Astrocyte of the hippocampus (primary cell): ENCODE data around the gene SPON2.

Source experiments
- DNase-seq: peaks from one replicate; pipeline ENCODE4 v3.0.0; 2011; ENCODE audit warnings: low read depth, low spot score

SPON2 gene

DNA sequence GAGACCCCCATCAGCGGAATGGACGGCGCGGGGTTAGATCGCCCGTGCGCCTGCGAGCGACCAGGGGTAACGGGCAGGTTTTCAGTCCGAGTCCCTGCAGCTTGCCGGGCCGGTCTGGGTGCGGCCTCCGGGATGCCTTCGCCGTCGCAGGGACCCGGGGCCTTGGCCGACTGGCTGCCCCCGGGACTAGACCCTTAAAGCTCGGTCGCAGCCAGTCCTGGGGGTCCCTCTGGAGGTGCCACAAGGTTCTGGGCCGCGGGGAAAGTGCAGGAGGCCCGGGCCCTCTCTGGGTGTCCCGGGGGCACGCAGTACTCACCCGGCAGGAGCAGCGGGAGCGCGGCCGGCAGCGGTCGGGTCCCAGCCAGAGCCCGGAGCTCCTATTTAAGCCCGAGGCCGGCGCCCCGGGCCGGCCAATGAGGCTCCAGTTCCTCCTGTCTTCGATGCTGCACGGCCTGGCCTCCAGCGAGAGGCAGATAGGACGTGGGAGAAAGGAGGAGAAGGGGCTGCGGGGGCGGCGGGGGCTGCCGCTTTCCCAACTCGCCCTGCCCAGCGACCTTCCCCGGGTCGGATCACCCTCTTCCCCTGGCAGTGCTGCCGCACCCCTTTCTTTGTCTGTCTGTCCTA, at the start of gene SPON2:
Gene SPON2, minus strand, starts transcription at position 356 of the 624 bp plus-strand sequence.
- peak; percentile 47 for DNase-seq

DNA sequence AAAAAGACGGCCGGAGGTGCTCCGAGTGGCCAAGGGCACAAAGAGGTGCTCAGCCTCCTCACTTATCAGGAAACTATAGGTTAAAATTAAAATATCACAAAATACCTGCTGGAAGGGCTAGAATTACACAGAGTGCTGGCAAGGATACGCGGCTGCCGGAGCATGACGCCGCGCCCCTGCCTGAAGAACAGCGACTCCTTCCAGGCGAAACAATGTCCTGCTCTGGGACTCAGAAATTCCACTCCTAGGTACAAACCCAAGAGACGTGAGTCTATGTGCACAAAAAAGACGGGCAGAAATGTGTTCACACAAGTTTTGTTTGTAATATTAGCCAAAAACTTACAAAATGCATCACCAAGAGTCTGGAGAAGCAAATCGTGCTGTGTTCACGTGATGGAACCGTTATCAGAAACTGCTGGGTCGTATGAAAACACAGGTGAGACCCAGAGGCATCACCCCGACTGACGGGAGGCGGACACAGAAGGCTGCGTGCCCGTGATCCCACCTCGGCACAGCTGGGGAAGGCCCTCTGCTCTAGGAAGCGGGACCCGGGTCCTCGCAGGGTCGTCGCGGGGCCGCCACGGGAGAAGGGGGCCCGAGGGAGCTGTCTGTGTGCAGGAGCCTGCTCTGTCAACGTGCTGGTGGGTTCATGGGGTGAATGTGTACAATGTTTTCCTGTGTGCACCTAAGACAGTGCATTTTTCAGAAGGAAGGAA, 48.9 kb upstream of the SPON2 start:
- DNase-seq, result no peak

DNA sequence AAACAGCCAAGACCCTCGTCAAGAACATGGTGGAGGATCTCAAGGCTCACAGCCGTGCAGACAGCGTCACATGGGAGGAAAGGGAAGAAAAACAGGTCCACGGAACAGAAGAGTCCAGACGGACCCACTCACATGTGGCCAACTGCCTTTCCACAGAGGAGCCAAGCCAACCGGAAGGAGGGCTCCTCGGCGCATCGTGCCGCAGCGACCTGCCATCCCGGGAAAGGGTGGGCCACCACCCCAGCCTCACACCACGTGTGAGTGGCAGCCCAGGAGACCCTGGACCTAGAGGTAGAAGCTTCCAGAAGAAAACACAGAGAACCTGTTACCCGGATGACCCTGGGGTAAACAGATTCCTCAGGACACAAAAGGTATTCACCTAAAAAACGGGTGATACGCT, 48.2 kb upstream of the SPON2 start:
- DNase-seq, result no peak

DNA sequence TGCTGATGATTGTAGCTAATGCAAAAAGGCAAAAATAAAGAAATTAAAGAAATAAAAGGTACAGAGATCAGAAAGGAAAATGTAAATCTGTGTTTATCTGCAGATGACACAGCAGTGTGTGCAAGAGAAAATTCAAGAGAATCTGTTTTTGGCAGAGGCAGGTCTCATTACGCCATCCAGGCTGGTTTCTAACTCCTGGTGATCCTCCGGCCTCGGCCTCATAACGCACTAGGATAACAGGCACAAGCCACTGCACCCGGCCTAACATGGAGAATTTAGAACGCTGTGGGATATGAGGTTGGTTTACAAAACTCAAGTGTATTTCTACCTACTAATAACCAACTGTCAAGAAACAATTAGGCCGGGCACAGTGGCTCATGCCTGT, 47.2 kb upstream of the SPON2 start:
- no peak for DNase-seq

DNA sequence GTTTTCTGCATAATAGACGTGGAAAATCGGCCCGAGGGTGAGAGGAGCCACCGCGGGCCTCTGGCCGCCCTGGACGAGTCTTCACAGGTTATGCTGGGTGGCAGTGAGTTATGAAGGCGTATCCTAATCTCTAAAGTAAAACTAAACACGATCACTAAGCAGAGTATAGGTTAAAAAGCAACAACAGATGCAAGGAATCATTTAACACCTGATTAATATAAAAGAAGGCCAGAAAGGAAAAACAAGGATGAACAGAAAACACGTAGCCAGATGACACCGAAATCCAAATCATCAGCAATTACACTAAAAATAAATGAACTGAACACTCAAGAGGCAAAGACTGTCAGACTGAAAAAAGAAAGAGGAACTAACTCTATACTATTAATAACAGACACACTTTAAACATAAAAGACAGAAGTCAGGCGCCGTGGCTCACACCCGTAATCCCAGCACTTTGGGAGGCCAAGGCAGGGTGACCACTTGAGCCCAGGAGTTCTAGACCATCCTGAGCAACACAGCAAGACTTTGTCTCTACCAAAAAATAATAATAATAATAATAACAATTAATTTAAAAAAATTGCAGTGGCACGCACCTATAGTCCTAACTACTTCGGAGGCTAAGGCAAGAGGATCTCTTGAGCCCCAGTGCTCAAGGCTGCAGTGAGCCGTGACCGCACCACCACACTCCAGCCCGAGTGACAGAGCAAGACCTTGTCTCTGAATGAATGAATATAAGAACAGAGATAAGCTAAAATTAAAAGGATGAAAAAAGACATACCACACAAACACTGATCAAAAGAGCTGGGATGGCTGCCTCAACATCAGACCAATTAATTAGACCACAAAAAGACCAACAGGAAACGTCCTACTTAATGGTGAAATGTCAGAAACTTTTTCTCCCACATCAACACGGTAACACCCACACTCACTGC, 46.5 kb upstream of the SPON2 start:
- no peak for DNase-seq

DNA sequence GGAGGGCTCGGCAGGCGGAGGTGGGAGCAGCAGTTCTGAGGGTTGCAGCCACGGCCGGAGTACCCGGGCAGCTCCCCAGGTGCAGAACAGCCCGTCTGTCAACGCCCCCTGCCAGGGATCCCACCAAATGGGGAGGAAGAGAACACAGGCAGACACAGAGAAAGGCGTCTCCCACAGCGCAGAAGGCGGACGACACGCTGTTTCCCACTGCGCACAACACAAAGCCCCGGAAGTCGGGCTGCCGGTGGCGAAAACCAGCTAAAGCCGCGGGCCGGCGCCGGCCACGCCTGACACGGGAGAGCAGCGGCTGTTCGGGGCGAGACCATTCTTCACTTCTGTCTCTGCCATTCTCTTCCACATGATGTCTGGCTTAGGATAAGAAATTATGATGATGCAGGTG, 45.0 kb upstream of the SPON2 start:
- DNase-seq, result no peak

DNA sequence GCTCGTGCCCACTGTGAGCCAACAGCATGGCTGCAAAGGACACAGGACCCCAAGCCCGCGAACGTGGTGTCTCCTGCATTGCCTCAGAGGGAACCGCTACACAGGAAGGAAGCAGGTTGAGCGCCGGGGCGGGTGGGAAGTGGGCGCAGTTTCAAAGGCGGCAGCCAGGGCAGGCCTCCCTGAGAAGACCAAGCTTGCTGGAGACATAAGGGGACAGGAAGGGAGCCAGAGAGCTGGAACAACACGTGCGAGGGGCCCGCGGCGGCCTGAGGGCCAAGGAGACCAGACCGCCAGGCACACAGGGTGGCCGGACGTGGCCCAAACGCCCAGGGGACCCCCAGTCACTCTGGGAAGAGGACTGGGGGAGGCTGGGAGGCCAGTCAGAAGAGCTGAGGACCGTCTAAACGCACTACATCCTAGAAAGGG, 44.5 kb upstream of the SPON2 start:
- DNase-seq, result no peak

DNA sequence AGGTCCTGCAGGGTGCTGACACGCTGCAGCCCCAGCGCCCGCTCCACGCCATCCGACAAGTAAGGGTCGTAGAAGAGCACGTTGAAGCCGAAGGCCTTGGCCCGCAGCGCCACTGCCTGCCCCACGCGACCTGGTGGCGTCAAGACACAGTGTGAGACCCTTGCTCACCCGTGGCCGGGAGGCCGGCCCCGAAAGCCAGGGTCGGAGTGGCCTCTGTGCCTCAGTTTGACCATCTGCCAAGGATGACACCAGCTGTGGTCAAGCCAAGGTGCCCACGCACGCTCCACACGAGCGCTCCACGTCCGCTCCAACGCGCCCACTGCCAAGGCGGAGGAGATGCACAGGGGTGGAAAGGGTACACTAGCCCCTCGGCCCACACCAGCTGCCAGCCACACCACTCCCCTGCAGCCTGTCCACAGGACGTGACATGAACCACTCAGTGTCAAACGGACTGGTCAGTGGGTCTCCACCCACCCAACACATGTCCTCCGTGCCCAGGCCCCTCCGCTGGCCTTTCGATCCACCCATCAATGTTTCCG, 43.8 kb upstream of the SPON2 start:
- DNase-seq, result no peak

DNA sequence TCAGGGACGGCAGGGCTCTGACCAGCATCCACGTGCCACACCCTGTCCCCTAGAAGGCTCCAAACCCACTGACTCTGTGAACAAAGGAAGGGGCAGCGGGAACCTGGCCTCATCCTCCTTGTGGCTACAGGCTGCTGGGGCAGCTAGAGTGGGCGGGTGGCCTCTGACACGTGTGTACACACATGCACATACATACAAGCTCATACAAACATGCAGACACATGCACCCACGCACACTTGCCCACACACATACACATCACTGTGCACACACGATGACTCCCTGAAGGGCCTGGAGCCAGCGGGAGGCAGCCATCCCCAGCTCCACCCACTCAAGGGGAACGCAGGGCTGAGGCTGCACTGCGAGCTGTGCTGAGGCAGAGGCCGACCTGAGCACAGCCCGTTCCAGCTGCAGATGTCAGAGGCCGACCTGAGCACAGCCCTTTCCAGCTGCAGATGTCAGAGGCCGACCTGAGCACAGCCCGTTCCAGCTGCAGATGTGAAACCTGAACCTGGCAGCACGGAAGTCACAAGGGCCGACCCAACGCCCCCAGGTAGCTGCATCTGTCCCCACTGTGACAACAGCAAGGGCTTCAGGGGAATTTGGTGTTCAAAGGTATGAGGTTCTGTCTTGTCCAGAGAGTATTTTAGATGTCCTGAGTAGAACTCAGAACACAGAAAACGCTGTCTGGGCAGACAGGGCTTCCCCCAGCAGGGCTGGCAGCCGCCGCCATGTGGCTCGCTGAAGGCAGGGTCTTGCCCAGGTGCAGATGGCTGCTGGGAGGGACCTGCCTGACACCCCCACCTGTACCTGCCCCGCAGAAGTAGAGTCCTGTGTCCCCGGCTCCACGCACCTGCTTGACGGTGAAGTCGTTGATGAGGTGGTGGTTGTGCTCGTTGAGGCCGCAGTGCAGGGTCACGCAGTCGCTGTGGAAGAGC, 43.0 kb upstream of the SPON2 start:
- no peak for DNase-seq

DNA sequence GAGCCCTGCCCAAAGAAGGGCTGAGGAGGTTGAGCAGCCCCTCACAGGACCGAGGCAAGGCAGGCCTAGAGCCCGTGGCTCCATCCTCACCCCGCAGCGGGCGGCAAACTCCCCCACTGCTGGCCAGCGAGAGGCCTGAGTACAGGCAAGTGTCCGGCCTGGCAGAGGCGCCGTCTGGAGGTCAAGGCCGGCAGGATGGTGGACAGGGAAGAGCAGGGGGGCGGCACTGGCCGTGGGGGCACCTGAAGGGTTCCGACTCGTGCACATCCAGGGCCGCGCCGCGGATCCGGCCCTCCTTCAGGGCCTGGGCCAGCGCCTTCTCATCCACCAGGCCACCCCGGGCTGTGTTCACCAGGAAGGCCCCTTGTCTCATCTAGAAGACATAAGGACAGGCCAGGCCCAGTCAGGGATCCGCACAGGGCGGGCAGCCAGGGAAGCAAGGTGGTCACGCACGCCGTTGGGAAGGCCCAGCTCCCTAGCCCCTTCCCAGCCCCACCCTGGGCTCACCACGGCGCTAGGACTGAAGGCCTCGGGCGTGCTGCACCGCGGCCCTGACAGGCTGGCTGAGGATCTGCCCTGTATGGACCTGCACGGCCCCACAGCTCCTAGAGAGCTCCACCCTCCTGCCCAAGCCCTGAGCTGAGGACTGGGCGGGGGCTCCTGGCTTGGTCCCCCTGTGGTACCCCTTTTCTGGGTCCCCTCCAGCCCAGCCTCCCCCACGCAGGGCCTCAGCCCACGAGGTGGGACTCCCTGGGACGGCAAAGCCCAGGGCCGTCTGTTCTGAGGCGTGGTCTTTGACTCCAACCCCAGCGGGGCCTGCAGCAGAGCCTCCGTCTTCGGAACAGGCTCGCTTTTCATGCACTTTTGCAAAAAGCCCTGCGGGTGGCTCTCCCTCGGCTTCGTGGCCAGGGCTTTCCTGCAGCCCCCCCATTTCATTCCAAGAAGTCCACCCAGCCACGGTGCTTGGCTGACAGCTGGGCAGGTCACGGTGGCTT, 42.0 kb upstream of the SPON2 start:
- DNase-seq, result no peak

DNA sequence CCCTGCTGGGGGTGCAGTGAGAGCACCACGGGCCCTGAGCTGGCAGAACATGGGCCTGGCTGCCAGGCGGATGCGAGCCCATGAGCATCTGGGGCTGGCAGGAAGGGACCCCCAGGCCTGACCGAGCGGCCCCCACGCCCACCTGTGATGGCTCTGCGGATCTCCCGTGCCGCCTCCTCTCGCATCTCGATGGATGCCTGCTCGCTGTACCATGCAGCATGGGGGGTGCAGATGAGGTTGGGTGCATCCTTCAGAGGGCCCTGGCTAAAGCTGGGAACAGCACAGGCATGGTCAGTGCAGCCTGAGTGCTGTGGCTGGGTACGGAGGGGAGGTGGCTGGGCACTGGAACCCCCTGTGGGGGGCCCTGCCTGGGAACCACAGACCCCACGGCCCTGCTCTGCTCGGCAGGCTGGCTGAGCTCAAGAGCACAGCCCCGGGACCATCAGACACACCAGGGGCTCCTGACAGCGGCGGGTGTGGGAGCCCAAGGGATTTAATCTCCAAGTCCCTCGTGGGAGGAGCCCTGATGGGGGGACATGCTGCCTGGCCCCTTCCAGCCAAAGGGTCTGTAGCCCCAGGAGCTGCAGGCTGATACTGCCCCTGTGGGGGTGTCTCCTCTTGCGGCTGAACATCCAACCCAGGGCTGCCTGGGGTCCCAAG, 41.1 kb upstream of the SPON2 start:
- DNase-seq, result no peak

DNA sequence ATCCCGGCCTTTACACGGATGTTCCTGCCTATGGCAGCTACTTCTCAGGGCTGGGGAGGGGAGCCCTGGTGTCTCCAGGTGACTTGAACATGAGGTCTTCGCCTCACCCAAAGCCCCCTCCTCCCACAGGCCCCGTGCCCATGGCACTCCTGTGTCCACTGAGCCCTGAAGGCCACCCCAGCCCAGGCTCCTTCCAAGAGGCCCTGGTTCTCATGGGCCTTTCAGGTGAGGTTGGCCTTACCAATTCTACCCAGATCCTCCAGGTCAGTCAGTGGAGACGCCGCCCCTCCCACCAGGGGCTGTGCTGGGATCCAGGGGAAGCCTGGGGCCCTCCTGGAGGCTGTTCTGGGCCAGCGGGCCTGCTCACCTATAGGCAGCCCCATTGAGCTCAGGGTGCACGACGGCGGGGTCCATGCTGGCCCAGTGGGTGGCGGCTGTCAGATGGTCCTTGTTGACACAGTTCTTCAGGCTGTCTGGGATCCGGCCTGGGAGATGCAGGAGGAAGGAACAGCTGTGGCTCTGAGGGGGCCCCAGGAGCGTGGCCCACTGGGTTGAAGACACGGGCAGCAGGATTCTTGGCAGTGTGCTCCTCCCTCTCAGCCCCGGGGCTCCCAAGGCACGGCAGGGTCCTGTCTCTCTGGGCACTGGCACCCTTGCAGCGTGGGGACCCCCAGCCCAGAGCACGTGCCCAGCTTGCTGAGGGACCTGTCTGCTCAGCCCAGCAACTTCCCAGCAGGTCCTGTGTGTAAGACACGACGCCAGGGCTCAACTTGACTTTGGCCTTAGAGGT, 40.4 kb upstream of the SPON2 start:
- DNase-seq, result no peak

DNA sequence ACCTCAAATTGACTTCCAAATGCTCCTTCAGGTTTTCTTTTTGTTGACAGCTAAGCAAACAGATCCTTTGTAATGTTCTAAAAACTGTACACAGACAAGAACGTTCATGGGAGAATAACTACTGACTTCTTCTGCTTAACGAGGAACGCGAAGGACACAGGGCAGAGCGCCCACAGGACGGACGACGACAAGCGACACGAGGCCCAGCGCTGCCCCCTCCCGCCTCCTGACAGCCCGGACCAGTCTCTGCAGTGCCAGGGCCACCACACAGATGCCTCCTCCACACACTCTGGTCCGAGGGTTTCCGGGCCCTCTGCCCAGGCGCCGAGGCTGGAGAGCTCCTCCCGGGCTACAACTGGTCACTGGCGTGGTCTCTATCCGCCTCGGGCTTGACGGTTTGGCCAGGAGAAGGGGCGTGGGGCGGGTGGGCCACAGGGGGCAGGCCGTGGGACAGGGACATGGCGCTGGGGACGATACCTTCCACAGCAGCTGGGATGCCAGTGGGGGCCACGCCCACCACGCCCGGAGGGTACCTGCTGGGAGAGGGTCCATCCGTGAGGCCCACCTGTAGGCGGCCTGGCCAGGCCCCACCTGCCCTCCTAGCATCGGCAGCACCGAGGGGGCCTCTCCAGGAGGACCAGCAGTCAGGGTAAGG, 39.6 kb upstream of the SPON2 start:
- peak; percentile 40 for DNase-seq

DNA sequence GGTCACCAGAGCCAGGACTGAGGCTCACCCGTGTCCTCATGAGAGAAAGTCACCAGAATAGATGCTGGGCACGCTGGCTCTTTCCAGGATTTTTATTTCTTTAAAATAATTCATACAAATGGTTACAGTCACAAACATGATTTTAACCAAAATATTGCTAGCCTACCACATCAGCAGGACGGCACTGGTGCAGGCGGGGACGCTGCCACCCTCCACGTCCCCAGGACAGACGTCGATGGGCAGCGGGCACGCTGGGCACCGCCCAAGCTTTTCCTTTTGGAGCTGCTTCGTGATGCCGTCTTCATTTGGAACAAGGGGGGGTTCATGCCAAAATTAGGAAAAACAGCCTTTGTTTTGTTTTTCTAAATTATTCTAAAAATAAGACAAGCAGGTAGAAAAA, 39.0 kb upstream of the SPON2 start:
- no peak for DNase-seq

DNA sequence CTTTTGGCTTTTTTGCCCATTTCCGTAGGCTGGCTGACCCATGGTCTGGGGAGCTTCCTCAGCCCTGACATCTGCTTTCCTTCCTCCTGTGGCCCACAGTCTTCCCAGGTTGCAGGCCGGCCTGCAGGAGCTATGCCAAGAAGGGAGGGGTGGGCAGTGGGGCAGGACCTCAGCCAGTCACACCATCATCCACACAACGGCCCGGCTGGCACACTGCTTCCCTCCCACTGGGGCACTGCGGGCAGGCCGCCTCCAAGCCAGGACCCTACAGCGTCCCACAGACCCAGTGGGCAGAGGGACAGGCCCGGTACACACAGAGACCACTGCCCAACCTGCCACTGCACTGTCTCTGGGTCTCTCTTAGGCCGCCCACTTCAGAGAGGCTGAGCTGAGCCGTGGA, 38.6 kb upstream of the SPON2 start:
- DNase-seq, result no peak

DNA sequence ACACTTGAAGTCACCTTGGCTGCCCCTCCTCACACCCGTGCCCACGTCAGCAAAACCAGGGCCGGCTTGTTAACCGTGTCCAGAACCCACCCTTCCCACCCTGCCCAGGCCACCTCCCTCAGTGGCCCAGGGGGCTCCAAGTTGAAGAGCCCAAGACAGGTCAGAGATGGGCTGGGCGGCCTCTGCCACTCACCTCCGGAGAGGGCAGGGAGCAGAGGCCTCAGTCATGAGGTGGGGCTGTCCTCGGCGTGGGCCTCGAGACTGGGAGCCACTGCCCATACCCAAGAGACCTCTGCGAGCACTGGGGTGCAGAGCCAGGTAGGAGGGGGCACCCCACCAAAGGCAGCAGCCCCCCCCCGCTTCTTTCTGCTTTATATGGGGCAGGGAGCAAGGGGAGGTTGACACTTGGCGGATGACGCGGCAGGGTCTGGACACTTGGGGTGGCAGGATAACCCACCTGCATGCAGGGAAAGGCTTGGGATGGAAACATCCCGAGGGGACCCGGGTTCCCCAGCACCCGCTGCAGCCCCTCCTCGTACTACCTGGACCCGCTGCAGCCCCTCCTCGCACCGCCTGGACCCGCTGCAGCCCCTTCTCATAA, 38.0 kb upstream of the SPON2 start:
- no peak for DNase-seq

DNA sequence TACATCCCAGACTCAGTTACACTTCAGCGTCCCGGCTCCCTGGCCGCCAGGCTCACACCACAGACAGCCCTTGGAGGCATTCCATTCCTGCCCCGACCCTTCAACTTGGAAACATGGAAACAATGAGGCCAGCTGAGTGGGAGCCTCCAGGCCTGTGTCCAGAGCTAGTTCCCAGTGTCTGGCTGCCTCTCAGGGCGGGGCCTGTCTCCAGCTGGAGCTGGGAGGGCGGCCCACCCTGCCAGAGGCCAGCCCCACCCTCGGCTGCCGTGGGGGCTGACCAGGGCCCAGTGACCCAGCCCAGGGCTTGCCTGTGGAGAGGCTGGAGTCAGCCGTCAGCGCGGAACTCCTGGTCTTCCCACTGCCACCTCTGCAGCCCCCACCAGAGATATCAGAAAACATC, 37.4 kb upstream of the SPON2 start:
- DNase-seq, result peak; percentile 59
